ENCODE results near the gene PCBP3.

The PCBP3 gene

DNA sequence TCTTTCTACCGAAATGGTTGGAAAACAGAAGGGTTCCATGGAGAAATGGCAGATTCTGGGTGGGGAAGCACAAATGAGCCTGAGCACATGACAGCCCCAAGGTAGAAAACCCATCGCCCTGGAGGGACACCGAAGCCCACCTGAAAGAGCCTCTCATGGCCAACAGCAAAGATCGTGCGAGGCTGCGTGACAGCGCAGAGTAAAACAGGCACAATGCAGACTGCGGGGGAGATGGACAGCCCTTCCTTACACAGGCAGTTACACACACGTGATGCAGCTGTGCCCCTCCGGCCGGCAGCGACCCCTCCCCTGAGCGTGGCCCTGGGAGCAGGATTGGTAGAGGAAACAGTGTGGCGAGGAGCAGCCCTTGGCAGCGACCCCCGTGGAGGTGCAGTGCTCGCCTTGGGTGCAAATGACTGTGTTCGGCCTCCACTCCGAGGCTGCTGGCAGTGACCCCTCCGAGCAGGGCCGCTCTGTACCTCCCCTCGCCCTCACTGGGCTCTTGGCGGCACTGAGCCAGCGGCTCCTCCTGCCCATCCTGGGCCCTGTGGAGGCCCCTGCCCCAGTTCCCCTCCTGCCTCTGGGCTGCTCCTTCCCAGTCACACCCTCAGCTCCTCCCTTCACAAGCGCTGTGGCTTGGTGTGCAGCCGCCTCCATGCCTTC, 217.1 kb downstream of the PCBP3 start:
- DNase-seq (ENCODE audit: low read depth in 2 of 2), result no peak

GRCh38 chr21:45861156-45861870, 217.8 kb downstream of the PCBP3 start:
- no peak for DNase-seq (ENCODE audit: low read depth in 2 of 2)

- no peak for DNase-seq (ENCODE audit: low read depth in 2 of 2)
These were observed 219.2 kb downstream of the PCBP3 start for GRCh38 chr21:45862543-45863207.

DNA sequence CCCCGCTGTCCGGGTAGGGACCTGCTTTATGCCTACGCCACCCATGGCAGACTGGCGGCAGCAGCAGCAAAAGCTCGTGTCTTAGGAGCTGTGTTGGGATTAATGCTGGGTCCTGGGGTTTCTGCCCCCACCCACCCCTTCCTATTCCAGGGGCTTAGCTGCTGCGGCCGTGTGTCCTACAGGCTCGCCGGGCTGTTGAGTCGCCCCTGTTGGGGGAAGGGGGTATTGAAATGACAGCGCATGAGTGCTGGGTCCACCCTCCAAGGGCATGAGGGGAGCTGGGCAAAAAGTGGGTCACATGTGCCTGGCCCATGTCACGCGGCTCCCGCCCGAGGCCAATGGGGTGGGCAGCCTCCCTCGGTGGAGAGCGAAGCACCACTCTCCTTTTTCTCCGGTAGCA, 219.7 kb downstream of the PCBP3 start:
- no peak for DNase-seq (ENCODE audit: low read depth in 2 of 2)

GRCh38 chr21:45863751-45864150, 220.2 kb downstream of the PCBP3 start:
- DNase-seq (ENCODE audit: low read depth in 2 of 2), result no peak

- DNase-seq (ENCODE audit: low read depth in 2 of 2), result no peak
These were observed 220.9 kb downstream of the PCBP3 start for GRCh38 chr21:45864436-45864835.

- DNase-seq (ENCODE audit: low read depth in 2 of 2), result no peak
These were observed 221.7 kb downstream of the PCBP3 start for GRCh38 chr21:45865106-45865835.

DNA sequence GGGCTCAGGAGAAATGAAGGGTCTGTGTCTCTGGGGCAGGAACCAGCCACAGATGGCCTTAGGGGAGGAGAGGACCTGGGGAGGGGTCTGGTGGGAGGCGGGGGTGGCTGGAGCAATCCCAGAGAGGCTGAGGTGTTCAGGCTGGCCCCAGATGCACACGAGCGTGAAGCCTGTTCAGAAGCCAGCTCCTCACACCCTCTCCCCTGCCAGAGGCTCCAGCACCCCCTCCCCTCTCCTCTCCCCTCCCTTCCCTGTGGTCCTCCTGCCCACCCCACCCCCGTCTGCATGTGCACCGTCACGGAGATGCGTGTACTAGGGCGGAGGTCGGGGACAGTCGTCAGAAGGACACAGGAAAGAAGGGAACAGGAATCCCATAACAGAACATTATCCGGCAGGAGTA, 223.0 kb downstream of the PCBP3 start:
- DNase-seq (ENCODE audit: low read depth in 2 of 2), result no peak

DNA sequence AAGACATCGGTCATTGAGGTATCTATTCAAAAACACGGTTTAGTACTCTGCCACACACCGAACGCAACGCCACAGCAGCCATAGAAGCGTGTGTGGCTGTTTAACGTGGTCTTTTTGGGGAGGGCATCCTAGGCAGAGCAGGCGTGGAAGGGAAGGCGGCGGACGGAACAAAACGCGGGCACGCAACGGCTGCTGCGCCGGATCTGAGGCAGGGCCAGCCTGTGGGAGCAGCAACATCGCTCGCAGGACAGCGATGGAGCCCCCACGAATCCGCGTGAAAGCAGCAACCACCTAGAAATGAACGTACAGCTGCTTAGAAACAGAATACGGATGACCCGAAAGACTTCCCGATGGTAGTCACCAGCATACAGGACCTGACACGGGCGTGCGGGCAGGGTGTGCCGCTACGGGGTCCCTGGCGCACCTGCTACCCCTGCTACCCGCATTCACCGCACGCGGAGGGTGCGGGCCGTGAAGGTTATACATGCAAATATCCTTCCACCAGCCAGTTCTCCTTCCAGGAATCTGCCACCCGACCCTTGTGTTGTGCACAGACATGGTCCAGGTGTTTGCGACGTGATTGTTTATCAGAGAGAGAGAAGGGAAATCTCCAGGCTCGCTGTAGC, 223.6 kb downstream of the PCBP3 start:
- DNase-seq (ENCODE audit: low read depth in 2 of 2), result no peak

GRCh38 chr21:45867671-45868081, 224.2 kb downstream of the PCBP3 start:
- DNase-seq (ENCODE audit: low read depth in 2 of 2), result no peak

GRCh38 chr21:45868086-45868485, 224.6 kb downstream of the PCBP3 start:
- no peak for DNase-seq (ENCODE audit: low read depth in 2 of 2)

DNA sequence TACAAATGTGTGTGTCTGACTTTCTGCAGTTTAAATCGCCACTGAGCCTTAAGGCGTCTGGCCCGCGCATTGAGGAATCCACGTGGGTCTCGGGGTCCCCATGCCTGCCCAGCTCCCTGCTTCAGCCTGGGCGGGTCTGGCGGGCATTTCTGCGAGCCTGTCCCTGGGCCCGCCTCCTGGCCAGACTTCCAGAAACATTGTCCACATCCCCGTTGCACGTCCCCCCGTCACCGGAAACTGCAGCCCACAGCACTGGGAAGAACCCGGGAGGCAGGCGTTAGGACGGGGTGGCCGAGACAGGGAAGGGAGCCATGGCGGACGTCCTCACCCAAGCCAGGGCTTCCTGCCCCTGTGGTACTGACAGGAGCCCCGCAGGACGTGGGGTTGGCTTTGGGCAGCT, 225.0 kb downstream of the PCBP3 start:
- no peak for DNase-seq (ENCODE audit: low read depth in 2 of 2)

GRCh38 chr21:45869121-45870007, 225.8 kb downstream of the PCBP3 start:
- no peak for DNase-seq (ENCODE audit: low read depth in 2 of 2)

DNA sequence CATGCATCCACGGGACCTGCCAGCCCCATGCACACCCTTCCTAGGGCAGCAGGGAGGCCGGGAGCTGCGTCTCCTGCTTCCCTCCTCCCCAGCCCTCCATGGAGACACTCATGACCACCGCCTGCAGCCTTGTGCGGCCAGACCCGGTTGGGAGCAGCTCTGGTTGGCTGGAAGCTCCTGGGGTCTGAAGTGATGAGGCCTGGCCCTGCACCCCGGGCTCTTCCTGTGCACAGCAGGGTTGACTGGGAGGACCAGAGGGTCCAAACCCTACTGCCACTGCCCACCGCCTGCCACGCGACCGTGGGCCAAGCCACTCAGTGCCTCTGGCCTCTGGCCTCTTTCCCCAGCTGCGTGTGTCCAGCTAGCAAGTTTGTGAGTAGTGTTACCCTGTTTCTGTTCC, 226.9 kb downstream of the PCBP3 start:
- DNase-seq (ENCODE audit: low read depth in 2 of 2), result no peak

GRCh38 chr21:45870851-45871615, 227.5 kb downstream of the PCBP3 start:
- no peak for DNase-seq (ENCODE audit: low read depth in 2 of 2)

GRCh38 chr21:45871616-45872236, 228.2 kb downstream of the PCBP3 start:
- DNase-seq (ENCODE audit: low read depth in 2 of 2), result no peak

- DNase-seq (ENCODE audit: low read depth in 2 of 2), result no peak
These were observed 228.9 kb downstream of the PCBP3 start for GRCh38 chr21:45872471-45872870.

GRCh38 chr21:45872902-45873301, 229.4 kb downstream of the PCBP3 start:
- no peak for DNase-seq (ENCODE audit: low read depth in 2 of 2)

- no peak for DNase-seq (ENCODE audit: low read depth in 2 of 2)
These were observed 229.9 kb downstream of the PCBP3 start for GRCh38 chr21:45873418-45873817.

DNA sequence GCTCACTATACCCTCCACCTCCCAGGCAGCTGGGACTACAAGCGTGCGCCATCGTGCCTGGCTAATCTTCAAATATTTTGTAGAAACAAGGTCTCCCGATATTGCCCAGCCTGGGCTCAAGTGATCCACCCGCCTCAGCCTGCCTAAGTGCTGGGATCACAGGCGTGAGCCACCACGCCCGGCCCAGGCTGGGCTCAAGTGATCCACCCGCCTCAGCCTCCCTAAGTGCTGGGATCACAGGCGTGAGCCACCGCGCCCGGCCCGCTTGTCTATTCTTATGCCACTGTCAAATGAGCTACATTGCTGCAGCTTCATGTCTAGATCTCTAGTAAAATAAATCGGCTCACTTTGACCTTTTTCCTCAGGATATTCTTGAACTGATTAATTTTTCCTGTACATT, 230.3 kb downstream of the PCBP3 start:
- DNase-seq (ENCODE audit: low read depth in 2 of 2), result no peak

Data from activated CD8-positive, alpha-beta memory T cell treated with anti-CD3 and anti-CD28 coated beads for 4 hours (primary cell).